ENCODE measurements around the gene MRPL39.
"Not testable (repeated sequence)": the region's sequence is repeated elsewhere in the genome, so short reads cannot be mapped to it uniquely, and the experiment has no call there.

The MRPL39 gene

DNA sequence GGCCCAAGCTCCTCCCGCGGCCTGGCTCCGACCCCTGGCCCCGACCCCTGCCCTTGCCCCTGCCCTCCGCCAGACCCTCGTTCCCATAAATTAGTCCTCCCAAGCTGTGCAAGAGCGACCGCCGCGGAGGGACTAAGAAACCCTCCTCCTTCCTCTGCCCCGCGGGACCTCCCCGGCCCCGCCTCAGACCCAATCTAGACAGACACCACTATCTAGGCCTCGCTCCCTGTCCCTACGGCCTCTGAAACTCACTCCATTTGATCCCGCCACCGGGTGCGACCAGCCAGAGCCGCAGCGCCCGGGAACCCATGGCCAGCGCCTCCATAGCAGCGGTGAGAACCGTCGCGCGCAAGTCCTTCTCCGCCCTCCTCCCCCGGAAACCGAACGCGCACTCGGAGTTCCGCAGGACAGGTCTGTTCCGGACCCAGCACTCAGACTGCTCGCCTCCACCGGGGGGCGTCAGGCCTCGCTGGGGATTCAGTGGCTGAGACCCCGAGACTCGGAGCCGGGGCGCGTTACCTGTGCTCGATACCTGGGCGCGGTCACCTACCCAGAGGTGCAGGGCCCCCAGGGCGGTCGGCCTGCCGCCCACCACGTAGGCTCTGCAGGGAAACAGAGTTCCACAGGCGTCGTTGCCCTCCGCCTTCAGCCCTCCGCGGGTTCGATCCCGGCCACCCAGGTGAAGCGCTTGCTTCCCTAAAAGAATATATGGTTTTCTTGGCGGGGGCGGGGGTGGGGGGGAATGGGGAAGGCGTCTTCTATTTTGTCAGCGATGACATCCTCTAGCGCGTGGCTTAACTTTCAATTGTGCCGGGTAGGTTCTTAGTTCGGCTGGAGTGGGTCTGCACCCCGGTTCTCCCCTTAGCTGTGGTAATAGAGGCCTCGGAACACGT, at the start of gene MRPL39:
Gene MRPL39 (minus strand): TSS at position 331 of the 893 bp plus-strand sequence. CDS start 6 bp downstream, at position 325.
- peak; percentile 94 for DNase-seq

DNA sequence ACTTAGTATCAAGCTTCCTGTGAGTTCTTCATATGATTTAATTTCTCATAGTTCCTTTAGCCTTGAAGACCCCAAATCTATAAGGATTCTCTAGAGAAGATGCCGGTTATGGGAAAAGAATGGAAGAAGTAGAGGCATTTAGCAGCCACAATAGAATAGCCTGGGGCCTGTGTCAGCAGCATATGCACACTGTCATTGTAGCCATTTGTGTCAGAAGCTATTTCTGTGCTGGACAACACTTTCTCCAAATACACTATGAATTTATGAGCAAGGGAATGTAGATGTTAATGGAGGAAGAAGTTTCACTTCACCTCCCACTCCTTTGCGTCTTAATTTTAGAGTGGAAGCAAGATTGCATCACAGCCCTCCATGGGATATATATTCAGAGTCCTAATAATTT, 49.1 kb upstream of the MRPL39 start:
- DNase-seq = no peak

DNA sequence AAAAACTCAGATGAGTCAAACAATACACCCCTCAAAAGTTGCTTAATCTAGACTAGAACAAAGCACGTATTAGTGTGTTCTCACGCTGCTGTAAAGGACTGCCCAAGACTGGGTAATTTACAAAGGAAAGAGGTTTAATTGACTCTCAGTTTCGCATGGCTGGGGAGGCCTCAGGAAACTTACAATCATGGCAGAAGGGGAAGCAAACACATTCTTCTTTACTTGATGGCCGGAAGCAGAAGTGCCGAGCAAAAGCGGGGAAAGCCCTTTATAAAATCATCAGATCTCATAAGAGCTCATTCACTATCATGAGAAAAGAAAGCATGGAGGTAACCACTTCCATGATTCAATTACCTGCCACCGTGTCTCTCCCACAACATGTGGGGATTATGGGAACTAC, 41.9 kb upstream of the MRPL39 start:
- DNase-seq = no peak

DNA sequence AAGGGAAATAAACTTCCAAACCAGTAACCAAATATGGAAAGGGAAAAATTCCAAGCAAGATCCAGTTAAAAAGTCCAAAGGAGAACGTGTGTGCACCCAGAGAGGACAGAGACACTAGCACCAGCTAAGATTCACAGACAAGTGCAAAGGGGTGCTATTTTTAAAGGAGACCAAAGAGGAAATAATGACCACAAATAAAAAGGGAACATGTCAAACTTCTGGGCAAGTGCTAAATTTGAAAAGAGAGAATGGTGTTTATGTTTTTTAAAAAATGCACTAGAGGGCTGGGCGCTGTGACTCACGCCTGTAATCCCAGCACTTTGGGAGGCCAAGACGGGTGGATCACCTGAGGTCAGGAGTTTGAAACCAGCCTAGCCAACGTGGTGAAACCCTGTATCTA, 40.4 kb upstream of the MRPL39 start:
- DNase-seq = no peak

DNA sequence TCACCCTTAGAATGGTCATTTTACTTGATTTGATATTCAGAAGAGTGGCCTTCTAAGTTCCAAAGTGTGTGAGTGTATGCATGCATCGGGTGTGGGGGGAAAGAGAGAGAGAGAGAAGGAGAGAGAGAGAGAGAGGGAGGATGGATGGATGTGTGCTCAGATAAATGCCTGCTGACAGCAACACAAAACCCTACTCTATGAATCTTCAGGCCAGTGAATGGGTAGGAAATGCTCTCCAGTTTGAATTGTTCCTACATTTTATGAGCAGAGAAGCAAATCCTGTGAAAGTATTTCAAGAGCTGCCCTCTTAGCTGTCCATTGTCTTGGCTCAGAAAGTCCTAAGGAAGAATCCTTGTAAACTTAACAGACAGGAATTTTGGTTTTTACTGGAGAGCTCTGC, 39.2 kb upstream of the MRPL39 start:
- DNase-seq = no peak

DNA sequence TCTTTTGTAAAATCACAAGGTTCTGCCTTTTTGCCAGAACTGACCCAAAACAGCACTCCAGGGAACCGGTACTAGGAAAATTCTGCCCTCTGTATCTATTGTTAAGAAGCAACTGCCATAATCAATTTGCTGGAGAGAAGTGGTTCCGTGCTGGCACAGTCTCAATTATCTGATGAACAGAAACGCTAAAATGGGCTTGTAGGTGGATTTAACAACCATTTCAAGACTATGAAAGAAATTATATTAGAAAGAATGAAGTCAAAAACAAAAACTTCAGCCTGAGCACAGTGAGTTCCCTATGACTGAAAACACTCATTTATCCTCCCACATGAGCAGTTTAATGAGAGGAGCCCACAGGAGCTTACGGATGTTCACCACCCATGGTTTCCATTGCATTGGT, 36.2 kb upstream of the MRPL39 start:
- DNase-seq = no peak

DNA sequence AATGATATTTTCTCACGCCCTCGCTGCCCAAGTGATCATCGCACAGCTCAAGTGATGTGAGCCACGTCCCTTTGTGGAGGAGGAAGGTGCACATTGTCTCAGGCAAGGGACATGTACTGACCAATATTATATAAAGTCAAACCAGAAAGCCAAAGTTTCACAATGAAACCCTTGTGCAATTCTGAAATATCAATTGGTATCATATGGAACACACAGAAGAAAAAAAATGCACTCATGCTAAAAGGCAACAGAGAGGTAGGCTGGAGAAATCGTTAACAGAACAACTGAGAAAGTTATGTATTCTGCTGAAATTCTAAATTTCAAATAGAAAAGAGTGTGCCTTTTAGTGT, 33.6 kb upstream of the MRPL39 start:
- DNase-seq = no peak

DNA sequence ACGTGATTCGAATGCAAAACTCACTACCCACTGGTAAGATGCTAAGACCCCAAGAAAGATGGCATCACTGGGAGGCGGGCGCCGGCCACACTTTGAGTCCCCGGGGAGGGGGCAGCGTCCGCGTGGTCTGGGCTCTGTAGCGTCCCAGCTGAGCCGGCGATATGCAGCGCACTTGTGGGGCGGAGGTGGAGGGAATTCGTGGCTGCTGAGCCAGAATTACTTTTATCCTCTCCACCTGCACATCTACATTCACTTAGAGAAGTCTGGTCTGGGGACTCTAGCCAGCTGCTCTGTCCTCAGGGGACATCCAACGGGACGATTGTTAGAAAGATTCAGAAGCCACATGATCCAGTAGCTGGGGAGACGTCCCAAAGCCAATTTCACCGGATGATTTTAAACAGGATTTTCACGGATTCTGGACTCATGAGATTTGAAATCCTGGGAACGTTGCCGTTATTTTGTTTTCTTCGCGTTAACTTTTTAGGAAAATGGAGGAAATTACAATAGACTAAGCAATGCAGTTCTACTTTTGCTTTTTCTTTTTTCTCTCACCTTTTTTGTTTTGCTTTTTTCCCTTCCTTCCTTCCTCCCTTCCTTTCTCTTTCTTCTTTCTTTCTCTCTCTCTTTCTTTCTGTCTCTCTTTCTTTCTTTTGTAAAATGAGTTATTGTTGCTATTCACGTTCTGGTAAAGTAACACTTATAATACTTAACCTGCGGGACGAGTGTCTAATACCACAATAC, 33.1 kb upstream of the MRPL39 start:
- DNase-seq = peak; percentile 62

DNA sequence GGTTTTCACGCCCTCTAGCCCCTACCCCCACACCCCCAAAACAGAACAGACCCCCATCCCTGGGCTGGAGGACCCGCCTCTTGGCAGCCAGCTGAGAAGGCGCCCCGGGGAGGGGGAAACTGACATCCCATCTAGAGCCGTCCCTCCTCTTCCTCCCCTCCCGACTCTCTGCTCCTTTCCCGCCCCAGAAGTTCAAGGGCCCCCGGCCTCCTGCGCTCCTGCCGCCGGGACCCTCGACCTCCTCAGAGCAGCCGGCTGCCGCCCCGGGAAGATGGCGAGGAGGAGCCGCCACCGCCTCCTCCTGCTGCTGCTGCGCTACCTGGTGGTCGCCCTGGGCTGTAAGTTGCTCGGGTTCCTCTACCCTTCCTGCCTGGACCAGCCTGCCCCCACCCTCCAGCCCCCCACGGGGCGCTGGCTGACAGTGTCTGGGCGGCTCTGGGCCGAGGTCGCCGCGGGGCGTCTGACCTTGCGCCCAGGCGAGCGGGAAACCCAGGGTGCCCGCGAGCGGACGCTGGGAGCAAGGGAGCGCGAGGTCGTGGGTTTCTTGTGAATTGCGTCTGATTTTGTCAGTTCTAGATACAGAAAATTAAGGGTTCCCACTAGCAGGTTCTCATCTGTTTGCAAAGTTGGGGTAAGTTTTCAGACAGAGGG, 32.4 kb upstream of the MRPL39 start:
- peak; percentile 77 for DNase-seq

DNA sequence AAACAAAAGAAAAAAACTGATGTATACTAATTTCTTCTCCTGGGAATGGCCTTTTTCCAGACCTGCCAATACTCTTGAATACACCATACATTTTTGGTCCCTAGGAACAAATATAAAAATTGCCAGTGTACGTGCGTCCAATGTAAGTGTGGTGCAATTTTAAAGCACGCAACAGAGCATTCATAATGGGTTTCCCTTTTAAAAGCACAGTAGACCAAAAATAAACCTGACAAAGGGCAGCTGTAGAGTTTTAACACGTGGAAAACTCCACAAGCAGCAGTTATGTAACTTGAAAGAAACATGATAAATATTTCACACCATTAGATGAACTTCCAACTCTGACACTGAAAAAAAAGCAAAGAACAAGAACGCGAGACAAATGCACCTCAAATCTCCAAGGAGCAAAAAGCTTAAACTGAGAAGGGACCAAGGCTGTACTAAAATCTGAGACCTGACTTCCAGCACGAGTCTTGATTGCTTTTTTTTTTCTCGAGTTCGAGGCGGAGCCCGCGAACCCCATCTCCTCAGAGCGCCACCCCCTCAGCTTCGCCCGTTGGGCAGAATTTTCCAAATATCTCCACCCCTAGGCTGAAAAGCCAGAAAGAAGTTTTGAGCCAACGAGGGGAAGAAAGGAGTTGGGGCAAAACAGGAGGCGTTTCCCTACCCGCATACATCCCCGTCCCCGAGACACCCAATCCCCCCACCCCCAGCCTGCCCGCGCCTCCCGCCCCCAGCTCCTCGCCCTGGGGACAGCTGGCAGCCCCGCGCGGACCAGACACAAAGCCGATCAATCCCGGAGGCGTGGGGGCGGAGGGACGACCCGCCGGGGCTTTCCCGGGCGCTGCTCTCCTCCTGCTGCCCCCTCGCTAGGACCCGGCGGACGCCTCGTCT, 31.6 kb upstream of the MRPL39 start, which contains the start of gene JAM2:
Gene JAM2 (plus strand): TSS at position 599 of the 891 bp plus-strand sequence. CDS start 564 bp downstream, outside the sequence.
- peak; percentile 76 for DNase-seq

DNA sequence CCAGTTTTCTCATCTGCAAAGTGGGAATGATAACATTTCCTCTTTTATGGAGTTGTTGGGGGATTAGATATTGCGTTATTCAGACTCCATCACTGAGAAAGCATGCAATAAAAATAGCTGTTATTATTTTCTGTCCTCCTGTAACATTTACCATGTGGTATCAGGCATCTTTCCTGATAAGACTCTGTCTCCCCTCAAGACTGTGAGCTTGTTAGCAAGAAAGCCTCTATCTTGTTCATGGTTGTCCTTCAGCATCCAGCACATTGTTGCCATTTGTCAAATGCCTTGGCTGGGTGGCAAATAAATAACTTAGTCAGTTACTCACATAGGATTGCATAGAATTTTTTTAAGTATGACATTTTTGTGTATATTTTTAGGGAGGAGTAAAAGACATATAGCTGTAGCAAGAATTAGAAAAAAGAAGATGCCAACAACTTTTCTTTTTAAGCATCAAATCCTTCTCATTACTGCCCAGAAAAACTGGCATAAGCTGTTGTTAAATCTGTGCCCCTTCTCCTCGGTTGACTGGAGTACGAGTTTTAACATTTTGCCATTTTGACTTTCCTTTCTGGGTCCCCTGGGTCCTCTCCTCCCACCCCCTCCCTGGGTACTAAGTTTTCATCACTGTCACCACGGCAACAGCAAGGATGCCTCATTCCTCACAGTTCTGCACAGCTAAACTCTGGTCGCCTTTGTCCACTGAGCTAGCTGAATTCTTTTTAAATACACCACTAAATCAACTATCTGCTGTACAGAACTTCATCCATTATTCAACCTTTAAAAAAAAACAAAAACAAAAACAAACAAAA, 30.8 kb upstream of the MRPL39 start:
- DNase-seq = no peak

DNA sequence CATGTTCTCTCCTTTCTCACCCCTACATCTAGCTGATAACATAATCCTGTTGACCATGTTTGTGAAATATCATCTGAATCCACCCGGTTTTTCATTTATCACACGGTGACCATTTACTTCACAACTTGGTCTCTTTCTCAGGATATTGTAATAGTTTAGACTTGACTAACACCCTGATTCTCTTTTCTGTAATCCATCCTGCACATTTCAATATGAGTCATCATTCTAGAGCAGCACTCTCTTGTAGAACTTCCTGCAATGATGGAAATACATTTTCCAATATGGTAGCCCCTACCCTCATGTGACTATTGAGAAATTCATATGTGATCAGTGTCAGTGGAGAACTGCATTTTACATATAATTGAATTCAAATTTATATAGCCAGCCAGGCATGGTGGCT, 29.4 kb upstream of the MRPL39 start:
- no peak for DNase-seq

DNA sequence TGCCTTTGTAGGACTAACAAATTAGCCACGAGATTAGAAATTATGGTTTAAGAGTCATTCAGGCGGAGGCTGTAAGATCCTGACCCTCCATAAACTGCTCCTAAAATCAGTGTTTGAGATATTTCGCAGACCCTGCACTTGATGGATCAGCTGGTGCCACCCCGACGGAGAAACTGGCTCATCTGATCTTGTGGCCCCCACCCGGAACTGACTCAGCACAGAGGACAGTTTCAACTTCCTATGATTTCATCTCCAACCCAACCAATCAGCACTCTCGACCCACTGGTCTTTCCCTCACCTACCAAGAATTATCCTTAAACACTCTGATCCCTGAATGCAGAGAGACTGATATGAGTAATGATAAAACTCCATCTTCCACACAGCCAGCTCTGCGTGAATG, 28.0 kb upstream of the MRPL39 start:
- DNase-seq = no peak

DNA sequence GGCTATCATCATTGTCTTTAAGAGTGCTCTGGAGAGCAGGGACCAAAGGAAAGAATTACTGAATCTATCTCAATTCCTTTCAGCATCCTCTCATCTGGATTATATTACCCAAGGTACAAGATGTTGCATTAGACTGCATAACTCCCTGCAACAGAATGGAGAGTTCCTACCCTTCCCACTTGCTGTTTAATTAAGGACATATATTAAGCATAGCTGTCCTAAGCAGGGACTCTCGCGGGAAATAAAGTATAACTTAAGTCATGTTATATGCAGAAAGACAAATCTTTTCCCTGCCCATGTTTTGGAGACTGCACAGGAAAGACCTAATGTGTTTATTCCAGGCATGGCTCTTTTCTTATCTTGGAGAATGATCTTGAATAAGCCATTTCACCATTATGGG, 25.0 kb upstream of the MRPL39 start:
- no peak for DNase-seq

DNA sequence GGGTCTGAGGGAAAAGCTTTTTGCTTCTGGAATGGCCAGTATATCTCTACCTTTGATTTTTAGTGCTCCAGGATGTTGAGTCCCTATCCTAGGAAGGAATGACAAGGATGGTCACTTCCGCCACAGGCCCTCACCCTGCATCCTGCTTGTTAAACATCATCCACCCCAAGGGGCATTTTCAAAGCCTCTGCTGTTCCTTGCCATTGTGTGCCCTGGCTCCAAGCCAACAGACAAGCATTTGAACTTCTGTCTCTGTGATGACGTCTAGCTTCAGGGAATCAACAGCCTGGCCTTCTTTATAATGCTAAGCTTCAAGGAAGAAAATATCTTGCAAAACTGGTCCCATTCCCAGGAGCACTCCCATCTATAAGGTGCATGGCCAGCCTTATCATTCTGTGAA, 19.5 kb upstream of the MRPL39 start:
- DNase-seq = no peak

DNA sequence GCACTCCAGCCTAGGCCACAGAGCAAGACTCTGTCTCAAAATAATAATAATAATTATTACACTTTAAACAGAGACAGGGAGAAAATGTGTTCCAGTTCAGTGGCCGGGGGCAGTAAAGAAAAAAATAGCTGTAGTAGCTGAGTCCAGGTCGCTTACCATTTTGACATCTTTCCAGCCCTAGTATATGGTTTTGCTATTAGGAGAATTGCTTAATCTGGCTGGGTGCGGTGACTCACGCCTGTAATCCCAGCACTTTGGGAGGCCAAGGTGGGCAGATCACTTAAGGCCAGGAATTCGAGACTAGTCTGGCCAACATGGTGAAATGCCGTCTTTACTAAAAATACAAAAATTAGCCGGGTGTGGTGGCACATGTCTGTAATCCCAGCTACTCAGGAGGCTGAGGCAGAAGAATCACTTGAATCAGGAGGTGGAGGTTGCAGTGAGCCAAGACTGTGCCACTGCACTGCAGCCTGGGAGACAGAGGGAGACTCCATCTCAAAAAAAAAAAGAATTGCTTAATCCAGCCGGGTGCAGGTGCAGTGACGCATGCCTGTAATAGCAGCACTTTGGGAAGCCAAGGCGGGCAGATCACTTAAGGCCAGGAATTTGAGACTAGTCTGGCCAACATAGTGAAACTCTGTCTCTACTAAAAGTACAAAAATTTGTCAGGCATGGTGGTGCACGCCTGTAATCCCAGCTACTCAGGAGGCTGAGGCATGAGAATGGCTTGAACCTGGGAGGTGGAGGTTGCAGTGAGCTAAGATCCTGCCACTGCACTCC, 18.7 kb upstream of the MRPL39 start:
- not testable (repeated sequence) for DNase-seq

DNA sequence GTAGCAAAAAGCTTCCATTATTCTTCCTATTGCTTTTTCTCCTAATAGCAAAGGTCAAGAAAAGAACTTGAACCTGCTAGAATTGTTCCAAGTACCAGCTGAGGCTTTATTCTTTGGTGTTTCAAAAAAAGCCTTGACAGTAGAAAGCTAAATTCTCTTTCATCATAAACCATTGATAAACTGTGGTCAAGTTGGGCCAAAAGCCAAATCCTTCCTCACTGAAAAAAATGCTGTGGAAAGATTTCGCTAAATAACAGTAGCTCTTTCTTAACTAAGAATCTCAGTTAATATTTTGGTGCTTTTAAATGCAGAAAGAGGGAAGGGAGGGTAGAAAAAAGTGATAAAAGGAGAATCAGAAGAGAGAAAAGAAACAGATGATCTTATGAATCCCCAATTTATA, 17.8 kb upstream of the MRPL39 start:
- no peak for DNase-seq

DNA sequence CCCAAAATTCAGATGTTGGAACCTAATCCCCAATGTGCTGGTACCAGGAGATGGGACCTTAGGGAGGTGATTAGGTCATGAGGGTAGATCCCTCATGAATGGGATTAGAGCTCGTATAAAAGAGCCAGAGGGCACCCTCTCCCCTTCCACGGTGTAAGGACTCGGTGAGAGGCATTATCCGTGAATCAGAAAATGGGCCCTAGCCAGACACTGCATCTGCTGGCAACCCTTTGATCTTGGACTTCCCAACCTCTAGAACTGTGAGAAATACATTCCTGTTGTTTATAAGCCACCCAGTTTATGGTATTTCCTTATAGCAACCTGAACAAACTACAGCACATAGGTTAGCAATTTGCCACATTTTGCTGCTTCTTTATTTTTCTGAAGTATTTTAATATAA, 17.2 kb upstream of the MRPL39 start:
- no peak for DNase-seq

DNA sequence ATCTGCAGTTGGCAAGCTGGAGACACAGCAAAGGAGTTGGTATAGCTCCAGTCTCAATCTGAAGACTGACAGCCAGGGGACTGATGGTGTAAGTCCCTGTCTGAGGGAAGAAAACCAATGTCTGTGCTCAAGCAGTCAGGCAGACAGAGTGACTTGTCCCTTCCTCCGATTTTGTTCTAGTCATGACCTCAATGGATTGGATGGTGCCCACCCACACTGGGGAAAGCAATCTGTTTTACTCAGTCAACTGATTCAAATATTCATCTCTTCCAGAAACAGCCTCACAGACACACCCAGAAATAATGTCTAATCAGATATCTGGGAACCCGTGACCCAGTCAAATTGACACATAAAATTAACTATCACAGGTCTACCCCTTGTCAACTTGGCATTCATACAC, 11.9 kb upstream of the MRPL39 start:
- DNase-seq = no peak

DNA sequence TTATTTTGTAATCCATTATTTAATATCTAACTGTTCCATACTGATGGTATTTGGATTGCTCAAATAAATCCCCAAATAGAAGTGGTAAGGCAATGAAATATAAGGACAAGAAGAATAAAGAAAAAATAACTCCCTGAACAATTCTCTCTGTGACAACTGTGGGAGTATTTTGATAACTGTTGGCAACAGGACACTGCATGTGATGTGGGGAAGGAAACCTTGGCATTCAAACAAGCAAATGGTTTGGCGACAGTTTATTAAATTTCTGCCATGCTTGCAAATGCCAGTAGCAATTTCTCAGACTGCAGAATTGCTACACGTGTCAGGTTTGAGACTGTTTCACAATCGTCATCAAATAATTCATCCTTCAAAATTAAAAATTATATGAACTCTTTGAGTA, 8.6 kb upstream of the MRPL39 start:
- no peak for DNase-seq

DNA sequence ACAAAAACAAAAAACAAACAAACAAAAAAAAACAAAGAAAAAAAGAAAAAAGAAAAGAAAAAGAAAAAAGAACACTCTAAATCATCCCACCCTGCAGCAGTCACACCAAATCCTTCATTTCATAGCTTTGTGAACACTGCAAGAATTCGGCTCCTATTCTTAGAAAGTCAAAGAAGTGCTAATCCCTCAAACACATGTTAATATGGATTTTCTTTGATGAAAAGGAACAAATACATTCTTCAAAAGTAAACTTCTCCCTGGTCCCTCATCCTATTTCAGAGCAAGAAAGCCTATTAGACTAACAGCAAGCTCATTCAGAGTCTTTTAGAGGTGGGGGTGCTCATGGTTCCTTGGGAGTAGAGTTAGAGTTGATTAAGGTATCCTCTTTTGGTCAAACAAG, 7.2 kb upstream of the MRPL39 start:
- DNase-seq = no peak
